ENCODE results near the gene KIF17. TPM values are rescaled to one million over a fixed set of nuclear protein-coding genes. Genes with fewer than 3 reads are reported as not detected.

The KIF17 gene
- total RNA-seq, 1 donor from 2014 or later: 2.5 TPM

DNA sequence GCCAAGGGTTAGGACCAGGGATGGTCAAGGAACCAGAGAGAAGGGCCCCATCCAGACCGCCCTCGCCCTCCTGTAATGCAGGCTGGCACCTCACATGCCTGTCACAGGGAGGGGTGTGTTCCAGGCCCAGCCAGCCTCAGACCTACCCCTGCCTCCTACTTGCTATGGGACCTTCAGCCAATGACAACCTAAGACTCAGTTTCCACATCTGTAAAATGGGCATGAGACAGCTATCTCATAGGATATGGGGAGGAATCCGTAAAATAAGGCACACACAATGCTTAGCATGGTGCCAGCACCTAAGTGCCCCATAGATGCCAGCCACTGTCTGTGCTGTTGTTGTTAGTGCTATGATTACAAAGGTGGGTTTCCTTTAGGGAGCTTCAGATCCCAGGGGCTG, 7.9 kb downstream of the KIF17 start:
- intact Hi-C loops (cut with DNase I): no loop called here
- TF ChIP-seq CTCF (IDR thresholded peaks at IDR 0.05): no peak
- TF ChIP-seq POLR2AphosphoS5 (IDR thresholded peaks at IDR 0.05; ENCODE audit: insufficient read depth in 1 of 2, low read depth in 1 of 2): no peak
- TF ChIP-seq POLR2A (IDR thresholded peaks at IDR 0.05): no peak

GRCh38 chr1:20708891-20709290, 8.9 kb downstream of the KIF17 start:
- intact Hi-C loops (cut with DNase I): no loop called here
- Histone ChIP-seq H3K4me1 (no peaks in the 10 kb centered on the region), H3K4me3 (no peak overlapping the region), H3K27ac (no peak overlapping the region), H3K9me3 (no peaks in the 10 kb centered on the region), H3K36me3 (no peaks in the 10 kb centered on the region), H3K27me3 (no peaks in the 10 kb centered on the region)
- TF ChIP-seq CTCF (IDR thresholded peaks at IDR 0.05) (no peak), POLR2AphosphoS5 (IDR thresholded peaks at IDR 0.05; ENCODE audit: insufficient read depth in 1 of 2, low read depth in 1 of 2) (no peak), POLR2A (IDR thresholded peaks at IDR 0.05) (no peak)
- no peak for DNase-seq (ENCODE audit: extremely low spot score in 2 of 2)

More for the DNA sequence above, 7.9 kb downstream of the KIF17 start:
- H3K4me1 ChIP-seq: no peaks in the 10 kb centered on the region
- no peak overlapping the region for H3K4me3 ChIP-seq
- no peak for DNase-seq (ENCODE audit: extremely low spot score in 2 of 2)
- no peaks in the 10 kb centered on the region for H3K9me3 ChIP-seq
- no peaks in the 10 kb centered on the region for H3K27me3 ChIP-seq
- H3K27ac ChIP-seq: no peak overlapping the region
- no peaks in the 10 kb centered on the region for H3K36me3 ChIP-seq

DNA sequence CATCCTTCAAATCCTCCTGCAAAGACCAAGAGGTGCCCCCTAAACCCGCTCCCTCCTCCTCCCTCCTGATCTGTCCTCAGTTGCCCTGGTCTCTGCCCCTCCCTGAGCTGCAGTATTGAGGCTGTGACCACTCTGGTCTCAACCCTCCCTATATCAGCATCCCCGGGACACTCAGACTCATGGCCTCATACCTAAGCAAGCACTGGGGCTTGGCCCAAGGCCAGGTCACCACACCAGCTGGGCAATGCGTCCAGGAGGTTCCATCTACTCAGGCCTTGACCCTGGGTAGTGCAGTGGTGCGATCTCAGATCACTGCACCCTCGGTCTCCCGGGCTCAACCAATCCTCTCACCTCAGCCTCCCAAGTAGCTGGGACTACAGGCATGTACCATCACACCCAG, 9.8 kb downstream of the KIF17 start:
- intact Hi-C loops (cut with DNase I): no loop called here
- Histone ChIP-seq H3K27ac (no peak overlapping the region), H3K27me3 (no peaks in the 10 kb centered on the region), H3K4me3 (no peak overlapping the region), H3K4me1 (no peaks in the 10 kb centered on the region), H3K9me3 (no peaks in the 10 kb centered on the region), H3K36me3 (no peaks in the 10 kb centered on the region)
- TF ChIP-seq CTCF (IDR thresholded peaks at IDR 0.05): no peak
- TF ChIP-seq POLR2A (IDR thresholded peaks at IDR 0.05): no peak
- TF ChIP-seq POLR2AphosphoS5 (IDR thresholded peaks at IDR 0.05; ENCODE audit: insufficient read depth in 1 of 2, low read depth in 1 of 2): no peak
- no peak for DNase-seq (ENCODE audit: extremely low spot score in 2 of 2)

GRCh38 chr1:20706841-20707240, 11.0 kb downstream of the KIF17 start:
- Histone ChIP-seq H3K4me3 (no peak overlapping the region), H3K27ac (no peak overlapping the region), H3K36me3 (no peaks in the 10 kb centered on the region), H3K9me3 (no peaks in the 10 kb centered on the region), H3K27me3 (no peaks in the 10 kb centered on the region), H3K4me1 (no peaks in the 10 kb centered on the region)
- TF ChIP-seq CTCF (IDR thresholded peaks at IDR 0.05) (no peak), POLR2A (IDR thresholded peaks at IDR 0.05) (no peak), POLR2AphosphoS5 (IDR thresholded peaks at IDR 0.05; ENCODE audit: insufficient read depth in 1 of 2, low read depth in 1 of 2) (no peak)
- no peak for DNase-seq (ENCODE audit: extremely low spot score in 2 of 2)
- intact Hi-C loops (cut with DNase I): no loop called here

DNA sequence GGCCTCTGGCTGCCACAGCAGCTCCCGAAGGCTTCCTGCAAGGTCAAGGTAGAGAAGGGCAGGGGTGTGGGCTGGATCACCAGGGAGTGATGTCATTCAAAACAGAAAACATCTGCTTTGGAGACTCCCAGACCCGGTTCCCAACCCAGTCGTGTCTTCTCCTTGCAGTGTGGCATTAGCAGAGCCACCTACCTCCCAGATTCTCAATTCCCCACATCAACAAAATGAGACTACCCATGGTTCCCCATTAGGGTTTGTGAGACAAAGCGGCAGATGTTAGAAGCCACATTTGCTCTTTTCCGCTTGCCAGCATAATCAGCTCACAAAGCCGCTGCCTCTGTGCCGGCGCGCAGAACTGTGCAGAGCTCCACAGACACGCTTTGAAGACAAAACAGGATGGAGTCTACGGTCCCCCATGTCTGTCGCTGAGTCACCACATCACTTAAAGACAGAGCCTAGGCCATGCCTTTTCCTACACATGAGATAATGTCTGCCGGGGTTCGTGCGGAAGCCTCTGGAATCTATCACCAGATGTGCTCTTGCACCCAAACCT, 12.5 kb downstream of the KIF17 start:
- Histone ChIP-seq H3K27me3 (no peaks in the 10 kb centered on the region), H3K4me3 (no peak overlapping the region), H3K9me3 (no peaks in the 10 kb centered on the region), H3K27ac (no peak overlapping the region), H3K36me3 (no peaks in the 10 kb centered on the region), H3K4me1 (no peaks in the 10 kb centered on the region)
- TF ChIP-seq POLR2AphosphoS5 (IDR thresholded peaks at IDR 0.05; ENCODE audit: insufficient read depth in 1 of 2, low read depth in 1 of 2): no peak
- TF ChIP-seq CTCF (IDR thresholded peaks at IDR 0.05): no peak
- TF ChIP-seq POLR2A (IDR thresholded peaks at IDR 0.05): no peak
- intact Hi-C loops (cut with DNase I): no loop called here
- DNase-seq (ENCODE audit: extremely low spot score in 2 of 2): no peak
